Parathyroid adenoma (tissue), 2 donors: Measurements from ENCODE around the gene AJAP1.

Experiments
- H2AFZ ChIP-seq: fragments of 300-600 bp; sonication (generic); one replicate; pipeline ENCODE4 v1.7.0; 2017; ENCODE audit warnings: antibody characterized with exemption, mild to moderate bottlenecking
- H3K27ac ChIP-seq: fragments of 300-600 bp; sonication (generic); one replicate; pipeline ENCODE4 v1.7.0; 2017
- H3K27me3 ChIP-seq: fragments of 300-600 bp; sonication (generic); one replicate; pipeline ENCODE4 v1.7.0; 2017; ENCODE audit warnings: low read length; ENCODE audit not compliant: control insufficient read depth, insufficient read depth
- H3K36me3 ChIP-seq: fragments of 300-600 bp; sonication (generic); one replicate; pipeline ENCODE4 v1.7.0; 2017; ENCODE audit warnings: low read length; ENCODE audit not compliant: control insufficient read depth, insufficient read depth
- H3K4me1 ChIP-seq: fragments of 300-600 bp; sonication (generic); one replicate; pipeline ENCODE4 v1.7.0; 2017; ENCODE audit warnings: control low read depth
- H3K4me2 ChIP-seq: fragments of 300-600 bp; sonication (generic); one replicate; pipeline ENCODE4 v1.7.0; 2017; ENCODE audit warnings: low read length
- H3K4me3 ChIP-seq: fragments of 300-600 bp; sonication (generic); one replicate; pipeline ENCODE4 v1.7.0; 2017; ENCODE audit warnings: low read depth, low read length
- H3K79me2 ChIP-seq: fragments of 300-600 bp; sonication (generic); one replicate; pipeline ENCODE4 v1.7.0; 2017; ENCODE audit warnings: control low read depth
- H3K9ac ChIP-seq: fragments of 300-600 bp; sonication (generic); one replicate; pipeline ENCODE4 v1.7.0; 2017; ENCODE audit warnings: mild to moderate bottlenecking
- H3K9me3 ChIP-seq: fragments of 300-600 bp; sonication (generic); one replicate; pipeline ENCODE4 v1.7.0; 2017; ENCODE audit warnings: low read length; ENCODE audit not compliant: control insufficient read depth
- TF ChIP-seq, protein P1 (sequence below): fragments of 300-600 bp; sonication (generic); IDR thresholded peaks from one replicate; pipeline ENCODE4 v1.7.0; 2017; ENCODE audit warnings: antibody characterized with exemption, mild to moderate bottlenecking
- donor health status: primary hyperparathyroidism.

The AJAP1 gene

GRCh38 chr1:4794020-4794780, 139.8 kb downstream of the AJAP1 start:
- TF ChIP-seq, protein P1, sequence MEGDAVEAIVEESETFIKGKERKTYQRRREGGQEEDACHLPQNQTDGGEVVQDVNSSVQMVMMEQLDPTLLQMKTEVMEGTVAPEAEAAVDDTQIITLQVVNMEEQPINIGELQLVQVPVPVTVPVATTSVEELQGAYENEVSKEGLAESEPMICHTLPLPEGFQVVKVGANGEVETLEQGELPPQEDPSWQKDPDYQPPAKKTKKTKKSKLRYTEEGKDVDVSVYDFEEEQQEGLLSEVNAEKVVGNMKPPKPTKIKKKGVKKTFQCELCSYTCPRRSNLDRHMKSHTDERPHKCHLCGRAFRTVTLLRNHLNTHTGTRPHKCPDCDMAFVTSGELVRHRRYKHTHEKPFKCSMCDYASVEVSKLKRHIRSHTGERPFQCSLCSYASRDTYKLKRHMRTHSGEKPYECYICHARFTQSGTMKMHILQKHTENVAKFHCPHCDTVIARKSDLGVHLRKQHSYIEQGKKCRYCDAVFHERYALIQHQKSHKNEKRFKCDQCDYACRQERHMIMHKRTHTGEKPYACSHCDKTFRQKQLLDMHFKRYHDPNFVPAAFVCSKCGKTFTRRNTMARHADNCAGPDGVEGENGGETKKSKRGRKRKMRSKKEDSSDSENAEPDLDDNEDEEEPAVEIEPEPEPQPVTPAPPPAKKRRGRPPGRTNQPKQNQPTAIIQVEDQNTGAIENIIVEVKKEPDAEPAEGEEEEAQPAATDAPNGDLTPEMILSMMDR, result no peak
- H2AFZ ChIP-seq, result no peak overlapping the region
- no peak overlapping the region for H3K4me2 ChIP-seq
- H3K27ac ChIP-seq, result no peak overlapping the region
- H3K4me3 ChIP-seq, result no peak overlapping the region
- H3K36me3 ChIP-seq, result no peaks in the 10 kb centered on the region
- no peaks in the 10 kb centered on the region for H3K79me2 ChIP-seq
- no peaks in the 10 kb centered on the region for H3K4me1 ChIP-seq
- H3K9me3 ChIP-seq, result no peaks in the 10 kb centered on the region
- H3K27me3 ChIP-seq, result no peaks in the 10 kb centered on the region
- no peak overlapping the region for H3K9ac ChIP-seq

GRCh38 chr1:4796161-4797015, 142.0 kb downstream of the AJAP1 start:
- Histone ChIP-seq H3K27me3 (no peaks in the 10 kb centered on the region), H3K4me3 (no peak overlapping the region), H3K79me2 (no peaks in the 10 kb centered on the region), H3K9ac (no peak overlapping the region), H3K36me3 (no peaks in the 10 kb centered on the region), H3K27ac (no peak overlapping the region), H3K4me1 (no peaks in the 10 kb centered on the region), H3K4me2 (no peak overlapping the region), H3K9me3 (no peaks in the 10 kb centered on the region), H2AFZ (no peak overlapping the region)
- TF ChIP-seq, protein P1, result no peak

DNA sequence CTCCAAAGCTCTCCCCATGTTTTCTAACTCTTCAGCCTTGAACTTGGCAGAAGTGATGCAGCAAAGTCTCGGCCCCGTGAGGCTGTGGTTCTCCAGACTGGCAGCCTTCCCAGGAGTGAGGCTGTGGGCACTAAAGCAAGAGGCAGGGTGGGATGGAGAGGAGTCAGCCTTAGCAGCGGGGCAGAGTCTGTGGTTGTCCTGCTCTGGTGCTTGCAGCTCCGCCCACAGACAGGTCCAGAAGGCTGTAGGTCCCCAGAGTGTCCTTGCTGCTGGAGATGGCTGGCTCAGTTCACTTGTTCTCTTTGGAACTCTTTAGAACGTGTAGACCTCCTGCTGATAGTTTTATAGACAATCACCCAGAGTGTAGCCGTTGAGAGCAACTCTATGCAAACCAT, 142.6 kb downstream of the AJAP1 start:
- Histone ChIP-seq H3K4me3 (no peak overlapping the region), H3K4me1 (no peaks in the 10 kb centered on the region), H3K27me3 (no peaks in the 10 kb centered on the region), H3K9ac (no peak overlapping the region), H3K79me2 (no peaks in the 10 kb centered on the region), H3K9me3 (no peaks in the 10 kb centered on the region), H3K27ac (no peak overlapping the region), H2AFZ (no peak overlapping the region), H3K36me3 (no peaks in the 10 kb centered on the region), H3K4me2 (no peak overlapping the region)
- TF ChIP-seq, protein P1, result no peak

DNA sequence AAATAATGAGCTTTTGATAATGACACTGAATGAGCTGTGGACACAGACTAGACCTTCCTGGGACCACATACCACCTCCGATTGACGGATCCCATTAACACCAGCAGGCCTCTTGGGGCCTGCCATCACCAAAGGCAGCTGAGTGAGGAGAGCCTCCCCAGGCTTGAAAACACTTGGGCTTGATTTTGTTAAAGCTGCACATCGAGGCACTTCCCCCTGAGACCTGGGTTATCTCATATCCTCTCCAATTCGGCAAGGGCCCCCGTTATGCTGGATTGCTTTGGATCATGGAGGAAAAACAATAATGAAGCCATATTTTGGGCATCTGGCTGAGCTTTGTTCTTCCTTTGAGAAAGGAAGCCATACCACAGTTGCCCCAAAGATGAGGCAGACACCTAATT, 143.0 kb downstream of the AJAP1 start:
- H3K27me3 ChIP-seq, result no peaks in the 10 kb centered on the region
- no peak overlapping the region for H3K4me3 ChIP-seq
- TF ChIP-seq, protein P1, result no peak
- no peak overlapping the region for H2AFZ ChIP-seq
- no peak overlapping the region for H3K4me2 ChIP-seq
- no peak overlapping the region for H3K27ac ChIP-seq
- no peaks in the 10 kb centered on the region for H3K79me2 ChIP-seq
- H3K4me1 ChIP-seq, result no peaks in the 10 kb centered on the region
- H3K36me3 ChIP-seq, result no peaks in the 10 kb centered on the region
- H3K9ac ChIP-seq, result no peak overlapping the region
- no peaks in the 10 kb centered on the region for H3K9me3 ChIP-seq
